ENCODE measurements around the gene CCDC27. TPM values are rescaled to one million over a fixed set of nuclear protein-coding genes. Genes with fewer than 3 reads are reported as not detected.

Gene CCDC27
- total and polyA plus RNA-seq, 2 of the 13 experiments (the other 11 are each of a cell fraction or from before 2014, with no cell fraction given): not detected

- TF ChIP-seq ATRX (CRISPR knock-in tag; IDR thresholded peaks at IDR 0.05; ENCODE audit: borderline replicate concordance) (no peak), PREB (CRISPR knock-in tag; IDR thresholded peaks at IDR 0.05) (no peak), ZNF501 (CRISPR knock-in tag; IDR thresholded peaks at IDR 0.05) (peak; percentile 82), HIC2 (CRISPR knock-in tag; IDR thresholded peaks at IDR 0.05; ENCODE audit: low read depth) (no peak), CENPT (CRISPR knock-in tag; IDR thresholded peaks at IDR 0.05; ENCODE audit: low read depth) (no peak), ZNF44 (CRISPR knock-in tag; IDR thresholded peaks at IDR 0.05) (no peak), ZNF468 (CRISPR knock-in tag; IDR thresholded peaks at IDR 0.05) (no peak), SNAPC5 (CRISPR knock-in tag; IDR thresholded peaks at IDR 0.05; ENCODE audit: borderline replicate concordance) (no peak), ZNF512 (CRISPR knock-in tag; IDR thresholded peaks at IDR 0.05) (no peak), CEBPG (CRISPR knock-in tag; IDR thresholded peaks at IDR 0.05) (no peak), IKZF1 (IDR thresholded peaks at IDR 0.05) (no peak), MEF2D (CRISPR knock-in tag; IDR thresholded peaks at IDR 0.05) (no peak), ZNF530 (CRISPR knock-in tag; IDR thresholded peaks at IDR 0.05; ENCODE audit: low read depth) (no peak), ELF1 (CRISPR knock-in tag; IDR thresholded peaks at IDR 0.05) (peak; percentile 95), SP2 (CRISPR knock-in tag; IDR thresholded peaks at IDR 0.05) (peak; percentile 81), NBN (conservative IDR thresholded peaks at IDR 0.05) (no peak), ZNF331 (CRISPR knock-in tag; IDR thresholded peaks at IDR 0.05) (peak; percentile 77; the same call in 1 of the 2 replicates), TP53 (CRISPR knock-in tag; conservative IDR thresholded peaks at IDR 0.05) (no peak), SP1 (IDR thresholded peaks at IDR 0.05) (no peak), SP1 (CRISPR knock-in tag; IDR thresholded peaks at IDR 0.05) (peak; percentile 64), ISX (CRISPR knock-in tag; conservative IDR thresholded peaks at IDR 0.05) (no peak), ZZZ3 (CRISPR knock-in tag; IDR thresholded peaks at IDR 0.05; ENCODE audit: borderline replicate concordance) (peak; percentile 74; the same call in 1 of the 2 replicates)
- TF ChIP-seq, protein P1, sequence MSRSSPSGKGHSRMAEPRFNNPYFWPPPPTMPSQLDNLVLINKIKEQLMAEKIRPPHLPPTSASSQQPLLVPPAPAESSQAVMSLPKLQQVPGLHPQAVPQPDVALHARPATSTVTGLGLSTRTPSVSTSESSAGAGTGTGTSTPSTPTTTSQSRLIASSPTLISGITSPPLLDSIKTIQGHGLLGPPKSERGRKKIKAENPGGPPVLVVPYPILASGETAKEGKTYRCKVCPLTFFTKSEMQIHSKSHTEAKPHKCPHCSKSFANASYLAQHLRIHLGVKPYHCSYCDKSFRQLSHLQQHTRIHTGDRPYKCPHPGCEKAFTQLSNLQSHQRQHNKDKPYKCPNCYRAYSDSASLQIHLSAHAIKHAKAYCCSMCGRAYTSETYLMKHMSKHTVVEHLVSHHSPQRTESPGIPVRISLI (CRISPR knock-in tag; IDR thresholded peaks at IDR 0.05; ENCODE audit: borderline replicate concordance): no peak
- TF ChIP-seq, protein P2, sequence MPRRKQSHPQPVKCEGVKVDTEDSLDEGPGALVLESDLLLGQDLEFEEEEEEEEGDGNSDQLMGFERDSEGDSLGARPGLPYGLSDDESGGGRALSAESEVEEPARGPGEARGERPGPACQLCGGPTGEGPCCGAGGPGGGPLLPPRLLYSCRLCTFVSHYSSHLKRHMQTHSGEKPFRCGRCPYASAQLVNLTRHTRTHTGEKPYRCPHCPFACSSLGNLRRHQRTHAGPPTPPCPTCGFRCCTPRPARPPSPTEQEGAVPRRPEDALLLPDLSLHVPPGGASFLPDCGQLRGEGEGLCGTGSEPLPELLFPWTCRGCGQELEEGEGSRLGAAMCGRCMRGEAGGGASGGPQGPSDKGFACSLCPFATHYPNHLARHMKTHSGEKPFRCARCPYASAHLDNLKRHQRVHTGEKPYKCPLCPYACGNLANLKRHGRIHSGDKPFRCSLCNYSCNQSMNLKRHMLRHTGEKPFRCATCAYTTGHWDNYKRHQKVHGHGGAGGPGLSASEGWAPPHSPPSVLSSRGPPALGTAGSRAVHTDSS (CRISPR knock-in tag; conservative IDR thresholded peaks at IDR 0.05): no peak
Measured at GRCh38 chr1:3796215-3797061, 44.2 kb downstream of the CCDC27 start, which contains the start of gene LRRC47 (continued).
